ENCODE measurements around the gene ZBTB32. TPM values are rescaled to one million over a fixed set of nuclear protein-coding genes. Genes with fewer than 3 reads are reported as not detected.
A peak's percentile ranks its signal among the peaks of the same experiment; 100 is the strongest.

Gene ZBTB32
- total RNA-seq, 2 donors from 2014 or later, result not detected

DNA sequence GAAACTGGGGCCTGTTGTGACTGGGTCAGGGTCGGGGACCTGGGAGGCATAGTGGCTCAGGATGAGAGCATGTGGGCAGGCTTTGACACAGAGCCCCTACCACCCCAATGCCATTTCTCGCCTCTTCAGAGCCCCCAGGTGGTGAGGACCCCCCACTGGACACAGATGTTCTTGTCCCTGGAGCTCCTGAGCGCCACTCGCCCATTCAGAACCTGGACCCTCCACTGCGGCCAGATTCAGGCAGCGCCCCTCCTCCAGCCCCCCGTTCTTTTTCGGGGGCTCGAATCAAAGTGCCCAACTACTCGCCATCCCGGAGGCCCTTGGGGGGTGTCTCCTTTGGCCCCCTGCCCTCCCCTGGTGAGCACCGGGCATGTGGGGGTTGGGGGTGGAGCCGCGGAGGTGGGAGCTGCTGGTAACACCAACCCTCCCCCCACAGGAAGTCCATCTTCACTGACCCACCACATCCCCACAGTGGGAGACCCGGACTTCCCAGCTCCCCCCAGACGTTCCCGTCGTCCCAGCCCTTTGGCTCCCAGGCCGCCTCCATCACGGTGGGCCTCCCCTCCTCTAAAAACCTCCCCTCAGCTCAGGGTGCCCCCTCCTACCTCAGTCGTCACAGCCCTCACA, 27.5 kb downstream of the ZBTB32 start:
- intact Hi-C loops (cut with DNase I), result no loop called here
- DNase-seq (ENCODE audit: low spot score), result no peak

DNA sequence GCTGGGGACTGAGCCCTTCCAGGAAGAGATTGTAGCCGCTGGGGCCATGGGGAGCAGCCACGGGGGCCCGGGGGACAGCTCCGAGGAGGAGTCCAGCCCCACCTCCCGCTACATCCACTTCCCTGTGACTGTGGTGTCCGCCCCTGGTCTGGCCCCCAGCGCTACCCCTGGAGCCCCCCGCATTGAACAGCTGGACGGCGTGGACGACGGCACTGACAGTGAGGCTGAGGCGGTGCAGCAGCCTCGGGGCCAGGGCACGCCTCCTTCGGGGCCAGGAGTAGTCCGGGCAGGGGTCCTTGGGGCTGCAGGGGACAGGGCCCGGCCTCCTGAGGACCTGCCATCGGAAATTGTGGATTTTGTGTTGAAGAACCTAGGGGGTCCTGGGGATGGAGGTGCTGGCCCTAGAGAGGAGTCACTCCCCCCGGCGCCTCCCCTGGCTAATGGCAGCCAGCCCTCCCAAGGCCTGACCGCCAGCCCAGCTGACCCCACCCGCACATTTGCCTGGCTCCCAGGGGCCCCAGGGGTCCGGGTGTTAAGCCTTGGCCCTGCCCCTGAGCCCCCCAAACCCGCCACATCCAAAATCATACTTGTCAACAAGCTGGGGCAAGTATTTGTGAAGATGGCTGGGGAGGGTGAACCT, 28.3 kb downstream of the ZBTB32 start:
- intact Hi-C loops (cut with DNase I), result no loop called here
- DNase-seq (ENCODE audit: low spot score), result peak; percentile 80

DNA sequence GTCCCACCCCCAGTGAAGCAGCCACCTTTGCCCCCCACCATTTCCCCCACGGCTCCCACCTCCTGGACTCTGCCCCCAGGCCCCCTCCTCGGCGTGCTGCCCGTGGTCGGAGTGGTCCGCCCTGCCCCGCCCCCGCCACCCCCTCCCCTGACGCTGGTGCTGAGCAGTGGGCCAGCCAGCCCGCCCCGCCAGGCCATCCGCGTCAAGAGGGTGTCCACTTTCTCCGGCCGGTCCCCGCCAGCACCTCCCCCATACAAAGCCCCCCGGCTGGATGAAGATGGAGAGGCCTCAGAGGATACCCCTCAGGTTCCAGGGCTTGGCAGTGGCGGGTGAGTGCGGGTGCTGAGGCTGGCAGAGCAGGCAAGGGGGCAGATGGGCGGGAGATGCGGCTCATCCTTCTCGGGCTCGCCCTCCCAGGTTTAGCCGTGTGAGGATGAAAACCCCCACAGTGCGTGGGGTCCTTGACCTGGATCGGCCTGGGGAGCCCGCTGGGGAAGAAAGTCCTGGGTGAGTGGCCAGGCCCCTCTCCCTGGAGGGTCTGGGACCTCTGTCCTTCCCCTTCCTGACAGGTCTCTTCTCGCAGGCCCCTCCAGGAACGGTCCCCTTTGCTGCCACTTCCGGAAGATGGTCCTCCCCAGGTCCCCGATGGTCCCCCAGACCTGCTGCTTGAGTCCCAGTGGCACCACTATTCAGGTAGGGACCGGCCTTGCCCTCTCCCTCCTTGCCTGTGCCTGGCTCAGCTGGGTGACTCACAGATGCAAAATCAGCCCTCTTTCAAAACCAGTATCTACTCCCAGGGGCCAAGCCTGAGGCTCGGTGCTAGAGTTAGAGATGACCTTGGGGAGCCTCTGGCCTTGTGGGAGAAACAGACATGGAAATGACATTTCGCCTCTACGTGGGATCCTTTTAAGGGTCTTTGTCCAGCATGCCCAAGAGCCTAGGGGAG, 29.1 kb downstream of the ZBTB32 start:
- intact Hi-C loops (cut with DNase I), result no loop called here
- DNase-seq (ENCODE audit: low spot score), result peak; percentile 74

DNA sequence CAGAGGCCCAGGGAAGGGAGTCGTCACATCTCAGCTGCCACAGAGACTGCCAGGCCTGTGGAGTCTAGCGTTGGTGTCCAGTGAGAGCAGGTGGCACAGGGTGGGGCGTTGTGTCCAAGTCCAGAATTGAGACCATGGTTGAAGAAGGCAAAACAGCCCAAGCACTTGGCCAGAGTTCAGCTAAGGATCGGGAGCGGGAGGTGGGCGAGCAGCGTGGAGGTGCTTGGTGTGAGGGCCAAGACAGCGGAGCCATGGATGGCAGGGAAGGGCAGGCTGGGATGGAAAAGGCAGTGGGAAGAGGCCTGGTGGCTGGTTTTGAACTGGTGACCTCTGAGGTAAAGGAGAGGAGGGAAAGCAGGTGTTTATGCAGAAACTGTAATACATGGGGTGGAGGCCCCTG, 29.9 kb downstream of the ZBTB32 start:
- DNase-seq (ENCODE audit: low spot score), result peak; percentile 79
- intact Hi-C loops (cut with DNase I), result no loop called here

GRCh38 chr19:35734889-35735288, 30.5 kb downstream of the ZBTB32 start:
- no peak for DNase-seq (ENCODE audit: low spot score)
- intact Hi-C loops (cut with DNase I), result no loop called here

DNA sequence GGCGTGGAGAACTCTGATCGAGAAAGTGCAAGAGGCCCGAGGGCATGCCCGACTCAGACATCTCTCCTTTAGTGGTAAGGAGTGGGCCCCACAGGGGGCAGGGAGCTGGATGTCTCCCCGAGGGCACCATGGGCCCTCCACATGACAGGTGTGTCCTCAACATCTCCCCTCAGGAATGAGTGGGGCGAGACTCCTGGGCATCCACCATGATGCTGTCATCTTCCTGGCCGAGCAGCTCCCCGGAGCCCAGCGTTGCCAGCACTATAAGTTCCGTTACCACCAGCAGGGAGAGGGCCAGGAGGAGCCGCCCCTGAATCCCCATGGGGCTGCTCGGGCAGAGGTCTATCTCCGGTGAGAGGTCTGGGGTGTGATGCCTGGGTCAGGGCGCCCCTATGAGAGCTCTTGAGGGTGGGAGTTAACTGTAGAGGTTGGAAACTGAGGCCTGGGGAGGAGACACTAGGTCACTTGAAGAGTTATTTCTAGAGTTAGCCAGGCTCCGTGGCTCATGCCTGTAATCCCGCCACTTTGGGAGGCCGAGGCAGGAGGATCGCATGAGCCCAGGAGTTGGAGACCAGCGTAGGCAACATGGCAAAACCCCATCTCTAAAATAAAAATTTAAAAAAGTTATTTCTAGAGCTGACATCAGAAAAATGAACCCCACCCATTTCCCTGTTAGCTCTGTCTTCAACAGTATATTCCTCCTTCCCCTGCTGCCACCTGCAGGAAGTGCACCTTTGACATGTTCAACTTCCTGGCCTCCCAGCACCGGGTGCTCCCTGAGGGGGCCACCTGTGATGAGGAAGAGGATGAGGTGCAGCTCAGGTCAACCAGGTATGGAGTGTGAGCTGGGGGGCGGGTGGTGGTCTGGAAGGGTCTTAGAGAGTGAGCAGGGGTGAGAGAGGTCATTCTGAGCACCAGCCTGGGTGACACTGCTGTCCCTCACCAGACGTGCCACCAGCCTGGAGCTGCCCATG, 32.8 kb downstream of the ZBTB32 start:
- DNase-seq (ENCODE audit: low spot score), result no peak
- intact Hi-C loops (cut with DNase I), result no loop called here

- peak; percentile 80 for DNase-seq (ENCODE audit: low spot score)
- intact Hi-C loops (cut with DNase I), result no loop called here
These were observed 33.9 kb downstream of the ZBTB32 start for GRCh38 chr19:35738021-35738886.

DNA sequence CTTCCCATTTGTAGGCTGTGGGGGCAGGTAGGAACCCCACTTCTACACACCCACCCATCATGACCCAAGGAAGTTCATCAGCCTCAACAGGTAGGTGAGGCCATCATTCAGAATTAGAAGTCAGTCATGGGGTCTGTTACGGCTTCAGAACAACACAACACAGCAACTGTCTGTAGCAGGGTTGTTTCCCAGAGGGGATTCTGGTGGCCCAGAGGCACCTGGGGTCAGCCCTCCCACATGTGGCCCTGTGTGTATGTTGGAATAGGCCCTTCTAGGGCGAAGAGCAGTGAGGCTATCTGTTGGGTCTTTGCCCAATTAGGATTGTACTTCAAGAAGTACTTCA, 34.5 kb downstream of the ZBTB32 start:
- intact Hi-C loops (cut with DNase I), result no loop called here
- DNase-seq (ENCODE audit: low spot score), result no peak

DNA sequence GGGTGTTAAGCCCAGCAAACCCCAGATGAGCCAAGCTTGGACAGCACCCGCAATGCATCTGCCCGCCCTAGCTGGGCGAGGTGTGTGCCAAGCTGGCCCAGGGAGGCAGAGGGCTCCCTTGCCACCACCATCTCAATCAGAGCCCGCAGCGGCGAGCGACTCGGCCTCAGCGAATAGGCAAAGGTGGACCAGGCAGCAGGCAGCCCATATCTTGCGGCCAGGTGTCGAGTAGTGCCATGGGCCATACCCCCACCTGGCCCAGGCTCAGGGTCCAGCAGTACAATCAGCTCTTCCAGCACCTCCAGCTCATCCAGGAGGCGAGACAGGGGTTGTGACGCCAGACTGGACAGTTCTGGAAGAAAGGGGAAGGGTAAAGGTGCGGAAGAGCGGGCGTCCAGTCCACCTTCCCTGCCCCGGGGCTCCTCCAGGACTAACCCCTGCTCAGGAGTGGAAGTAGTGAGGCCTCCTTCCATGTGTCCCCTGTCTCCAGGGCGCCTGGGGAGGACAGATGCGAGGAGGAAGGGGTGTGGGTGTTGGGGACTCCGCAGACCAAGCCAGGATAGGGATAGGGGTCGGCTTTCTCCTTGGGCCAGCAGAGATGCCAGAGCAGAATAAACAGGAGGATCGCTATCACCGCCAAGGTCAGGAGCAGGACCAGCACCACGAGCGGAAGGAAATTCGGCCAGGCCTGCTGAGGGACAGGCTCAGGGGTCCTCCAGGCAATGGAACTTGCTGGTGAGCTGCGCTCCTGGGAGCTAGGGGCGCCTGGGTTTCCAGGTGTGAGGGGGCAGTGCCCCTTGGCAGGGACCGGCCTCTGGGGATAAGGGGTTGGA, 35.1 kb downstream of the ZBTB32 start:
- intact Hi-C loops (cut with DNase I), result loop anchor here in 1 of 2 donors (10.0 kb wide), 1 partner anchor 195 kb away; the partner anchor contains the start of gene LRFN3
- peak; percentile 84 for DNase-seq (ENCODE audit: low spot score)

DNA sequence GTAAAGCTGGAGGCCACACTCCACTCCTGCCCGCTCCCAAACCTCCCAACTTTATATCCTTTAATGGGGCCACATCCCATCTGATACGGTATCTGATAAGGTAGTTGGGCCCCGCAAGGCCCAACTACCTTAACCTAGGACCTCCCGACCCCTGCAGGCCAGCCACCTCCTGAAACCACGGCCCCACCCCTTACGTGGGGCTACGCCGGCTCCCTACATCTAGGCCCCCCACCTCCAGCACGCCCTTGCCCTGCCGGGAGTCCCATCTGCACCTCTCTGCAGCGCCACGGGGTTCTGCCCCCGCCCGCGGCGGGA, 35.7 kb downstream of the ZBTB32 start:
- DNase-seq (ENCODE audit: low spot score), result no peak
- intact Hi-C loops (cut with DNase I), result loop anchor here in 1 of 2 donors (10.0 kb wide), 1 partner anchor 195 kb away; the partner anchor contains the start of gene LRFN3

- intact Hi-C loops (cut with DNase I), result loop anchor here in 1 of 2 donors (10.0 kb wide), 1 partner anchor 194 kb away; the partner anchor contains the start of gene LRFN3
- peak; percentile 99 for DNase-seq (ENCODE audit: low spot score)
These were observed 36.3 kb downstream of the ZBTB32 start for GRCh38 chr19:35740423-35741202.

DNA sequence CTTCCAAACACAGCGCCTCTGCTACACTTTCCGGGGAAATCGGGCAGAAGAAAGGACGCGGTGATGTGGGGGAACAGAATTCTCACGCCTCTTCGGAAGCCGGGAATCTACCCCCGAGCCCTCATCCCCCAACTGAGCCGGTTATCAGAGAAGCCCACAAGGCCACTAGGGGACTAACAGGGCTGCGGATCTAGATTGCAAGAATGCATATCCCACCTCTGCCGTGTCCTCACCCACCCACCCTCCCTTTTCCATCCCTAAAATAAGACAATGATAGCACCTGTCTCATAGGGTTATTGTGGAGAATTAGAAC, 36.8 kb downstream of the ZBTB32 start:
- intact Hi-C loops (cut with DNase I), result loop anchor here in 1 of 2 donors (10.0 kb wide), 1 partner anchor 194 kb away; the partner anchor contains the start of gene LRFN3

DNA sequence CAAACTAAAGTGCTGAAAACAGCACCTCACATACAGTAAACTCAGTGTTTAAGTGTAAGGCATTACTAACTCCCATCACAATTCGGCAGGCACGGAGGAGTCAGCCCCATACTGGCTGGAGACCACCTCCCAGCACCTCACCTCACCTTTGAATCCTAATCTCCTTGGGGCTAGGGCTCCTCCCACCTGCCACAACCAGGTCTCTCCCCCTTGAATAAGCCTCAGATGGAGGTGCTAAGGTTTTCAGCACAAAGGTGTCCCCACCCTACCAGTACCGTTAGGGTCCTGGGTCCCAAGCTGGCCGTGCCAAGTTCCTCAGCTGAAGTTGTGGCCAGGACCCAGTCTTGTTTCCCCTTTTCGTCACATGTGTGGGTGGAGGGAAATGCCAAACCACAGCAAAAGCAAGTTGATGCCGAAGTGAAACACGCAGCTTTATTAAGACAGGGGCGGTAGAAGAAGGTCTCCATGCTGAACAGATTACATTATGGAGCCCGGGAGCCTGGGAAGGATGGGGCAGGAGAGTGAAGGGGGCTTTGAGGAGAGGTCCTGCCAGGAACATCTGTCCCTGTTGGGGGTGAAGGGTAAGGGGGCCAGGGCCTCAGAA, 37.9 kb downstream of the ZBTB32 start, which contains the start of gene IGFLR1:
TSS of gene IGFLR1 (minus strand) at position 332 of the 604 bp plus-strand sequence. CDS start 1,272 bp downstream, outside the sequence.
- DNase-seq (ENCODE audit: low spot score), result peak; percentile 78
- intact Hi-C loops (cut with DNase I), result loop anchor here in 1 of 2 donors (10.0 kb wide), 1 partner anchor 193 kb away; the partner anchor contains the start of gene LRFN3

More for the DNA sequence above, 36.8 kb downstream of the ZBTB32 start:
- no peak for DNase-seq (ENCODE audit: low spot score)

DNA sequence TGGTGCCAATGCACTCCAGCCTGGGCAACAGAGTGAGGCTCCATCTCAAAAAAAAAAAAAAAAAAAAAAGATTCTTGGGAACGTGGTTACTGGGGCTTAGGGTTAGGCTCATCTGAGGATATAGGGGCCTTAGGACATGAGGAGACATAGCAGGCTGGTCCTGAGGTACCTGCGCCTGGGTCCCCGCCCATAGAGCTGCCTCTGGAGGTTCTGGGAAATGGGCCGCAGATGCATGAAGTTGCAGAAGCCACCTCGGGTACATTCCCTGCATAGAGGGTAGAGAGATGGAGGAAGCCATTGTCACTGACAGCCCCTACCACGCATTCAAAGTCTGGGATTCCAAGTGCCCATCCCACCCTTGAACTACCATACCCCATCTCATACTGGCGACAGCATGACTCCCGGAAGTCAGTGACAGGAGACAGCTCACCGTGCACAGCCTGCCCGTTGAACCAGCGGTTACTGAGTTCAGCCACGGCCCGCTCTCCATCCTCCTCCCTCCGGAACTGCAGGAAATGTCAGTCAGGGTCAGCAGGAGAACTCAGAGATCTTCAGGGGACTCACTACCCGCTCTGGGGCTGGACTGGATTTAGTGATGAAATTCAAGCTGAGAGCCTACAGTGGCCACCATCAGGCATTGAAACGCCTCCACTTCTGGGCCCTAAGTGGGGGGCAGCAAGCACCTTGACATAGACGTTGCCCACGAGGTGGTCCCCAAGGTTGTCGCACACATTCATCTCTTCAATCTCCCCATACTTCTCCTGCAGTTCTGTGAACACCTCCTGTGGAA, 39.5 kb downstream of the ZBTB32 start:
- DNase-seq (ENCODE audit: low spot score), result peak; percentile 78

More for the DNA sequence above, 39.5 kb downstream of the ZBTB32 start:
- intact Hi-C loops (cut with DNase I), result loop anchor here in 1 of 2 donors (10.0 kb wide), 1 partner anchor 191 kb away; the partner anchor contains the start of gene LRFN3
